HG02852 (cell line): ENCODE results near the gene NCLN.

Experiments
- ATAC-seq: cut with Tn5 transposase; IDR thresholded peaks from one replicate; pipeline ENCODE4 v1.9.1; 2021; ENCODE audit warnings: mild to moderate bottlenecking, moderate library complexity; ENCODE audit not compliant: unreplicated experiment

The NCLN gene

GRCh38 chr19:3253270-3253669, 67.5 kb downstream of the NCLN start:
- ATAC-seq, result no peak

- ATAC-seq, result no peak
Measured at GRCh38 chr19:3254520-3254919, 68.8 kb downstream of the NCLN start.

- ATAC-seq, result no peak
Measured at GRCh38 chr19:3257071-3257470, 71.3 kb downstream of the NCLN start.
